Activated CD4-positive, CD25-positive, alpha-beta regulatory T cell treated with anti-CD3 and anti-CD28 coated beads, Interleukin-2, amount 50 U/mL, for 16 hours (primary cell): ENCODE results near the gene CALD1.

ENCODE experiments used
- DNase-seq: peaks from one replicate; pipeline ENCODE4 v3.0.0-alpha.2; 2020; ENCODE audit warnings: low read depth, low spot score

Gene CALD1

GRCh38 chr7:134995239-134996096 lies 216.0 kb downstream of the CALD1 start:
- no peak for DNase-seq

- DNase-seq: no peak
Observed at GRCh38 chr7:134996097-134996550, 216.7 kb downstream of the CALD1 start.

GRCh38 chr7:134997214-134997885 lies 217.9 kb downstream of the CALD1 start:
- DNase-seq: no peak

- no peak for DNase-seq
Observed at GRCh38 chr7:134999136-134999535, 219.7 kb downstream of the CALD1 start.

GRCh38 chr7:135001390-135002165 lies 222.1 kb downstream of the CALD1 start:
- DNase-seq: no peak

- no peak for DNase-seq
Observed at GRCh38 chr7:135012229-135012628, 232.8 kb downstream of the CALD1 start.
